Stomach smooth muscle (tissue), 2 donors: ENCODE measurements around the gene ACYP1.

ENCODE experiments used
- H3K27ac ChIP-seq: one replicate; pipeline ENCODE4 v1.7.0; 2013; ENCODE audit warnings: mild to moderate bottlenecking, low read length, inconsistent platforms
- H3K27me3 ChIP-seq, 2 donors: one replicate each; pipeline ENCODE4 v1.7.0; 2013; ENCODE audit warnings: low read length in 2 of 2; ENCODE audit not compliant: insufficient read depth in 2 of 2, control insufficient read depth in 1 of 2
- H3K36me3 ChIP-seq, 2 donors: one replicate each; pipeline ENCODE4 v1.7.0; 2013; ENCODE audit warnings: low read length in 2 of 2; ENCODE audit not compliant: control insufficient read depth in 2 of 2, insufficient read depth in 2 of 2
- H3K4me1 ChIP-seq: one replicate; pipeline ENCODE4 v1.7.0; 2013; ENCODE audit warnings: low read length; ENCODE audit not compliant: control insufficient read depth, insufficient read depth
- H3K4me3 ChIP-seq, 2 donors: one replicate each; pipeline ENCODE4 v1.7.0; 2013; ENCODE audit warnings: low read length in 2 of 2
- H3K9ac ChIP-seq, 2 donors: one replicate each; pipeline ENCODE4 v1.7.0; 2013; ENCODE audit warnings: low read length in 2 of 2, mild to moderate bottlenecking in 1 of 2
- H3K9me3 ChIP-seq, 2 donors: one replicate each; pipeline ENCODE4 v1.7.0; 2013; ENCODE audit warnings: low read length in 2 of 2; ENCODE audit not compliant: control insufficient read depth in 2 of 2
- donor health status: healthy.
- donor health status: Pancreatic carcinoma.

Gene ACYP1

DNA sequence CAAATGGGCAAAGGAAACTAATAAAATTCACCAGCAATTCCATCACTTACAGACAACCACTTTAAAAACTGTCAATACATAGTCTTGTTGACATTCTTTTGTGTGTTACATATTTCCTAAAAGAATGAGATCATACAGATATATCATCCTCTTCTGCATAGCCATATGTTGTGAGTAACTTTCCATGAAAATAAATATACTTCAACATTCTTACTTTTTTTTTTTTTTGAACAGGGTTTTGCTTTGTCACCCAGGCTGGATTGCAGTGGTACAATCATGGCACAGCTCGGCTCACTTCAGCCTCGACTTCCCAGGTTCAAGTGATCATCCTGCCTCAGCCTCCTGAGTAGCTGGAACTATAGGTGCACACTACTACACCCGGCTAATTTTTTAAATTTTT is 26.5 kb upstream of the ACYP1 start:
- no peak overlapping the region for H3K4me3 ChIP-seq
- no peaks in the 10 kb centered on the region for H3K27me3 ChIP-seq
- peaks cover 43 to 45% of the 10 kb centered on the region in 2 donors for H3K36me3 ChIP-seq

DNA sequence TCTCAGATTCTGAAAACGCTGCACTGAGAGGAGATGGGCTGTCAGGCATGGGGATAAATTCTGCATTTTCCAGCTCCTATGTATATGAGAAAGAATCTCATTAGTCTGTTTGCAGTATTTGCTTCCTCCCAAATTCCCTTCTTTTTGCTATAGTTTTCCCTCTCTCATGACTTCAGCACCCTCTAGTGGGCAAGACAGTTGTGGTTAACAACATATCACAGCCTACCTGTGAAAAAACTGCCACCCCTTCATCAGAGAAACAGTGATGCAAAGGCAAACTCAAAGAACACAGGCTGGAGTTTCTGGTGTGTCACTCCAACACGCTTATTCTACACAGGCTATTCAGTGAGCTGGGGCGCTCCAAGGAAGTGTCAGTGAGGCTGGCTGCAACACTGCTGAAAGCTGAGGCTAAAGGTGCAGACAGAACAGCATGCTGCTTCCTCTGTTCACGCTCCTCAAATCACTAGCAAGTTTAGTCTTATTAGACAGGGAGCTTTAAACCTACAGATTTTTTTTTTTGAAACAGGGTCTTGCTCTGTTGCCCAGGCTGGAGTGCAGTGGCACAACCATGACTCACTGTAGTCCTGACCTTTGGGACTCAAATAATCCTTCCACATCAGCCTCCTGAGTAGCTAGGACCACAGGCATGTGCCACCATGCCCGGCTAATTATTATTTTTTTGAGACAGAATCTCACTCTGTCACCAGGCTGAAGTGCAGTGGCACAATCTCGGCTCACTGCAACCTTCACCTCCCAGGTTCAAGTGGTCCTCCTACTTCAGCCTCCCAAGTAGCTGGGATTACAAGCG is 24.9 kb upstream of the ACYP1 start:
- no peaks in the 10 kb centered on the region for H3K4me1 ChIP-seq
- H3K27ac ChIP-seq = no peak overlapping the region
- H3K9me3 ChIP-seq = no peaks in the 10 kb centered on the region
- H3K9ac ChIP-seq = no peak overlapping the region
- no peak overlapping the region for H3K4me3 ChIP-seq
- H3K36me3 ChIP-seq = peaks cover 41 to 46% of the 10 kb centered on the region in 2 donors
- no peaks in the 10 kb centered on the region for H3K27me3 ChIP-seq

More for the DNA sequence above, 26.5 kb upstream of the ACYP1 start:
- no peak overlapping the region for H3K27ac ChIP-seq
- no peak overlapping the region for H3K9ac ChIP-seq
- no peaks in the 10 kb centered on the region for H3K9me3 ChIP-seq
- no peaks in the 10 kb centered on the region for H3K4me1 ChIP-seq

DNA sequence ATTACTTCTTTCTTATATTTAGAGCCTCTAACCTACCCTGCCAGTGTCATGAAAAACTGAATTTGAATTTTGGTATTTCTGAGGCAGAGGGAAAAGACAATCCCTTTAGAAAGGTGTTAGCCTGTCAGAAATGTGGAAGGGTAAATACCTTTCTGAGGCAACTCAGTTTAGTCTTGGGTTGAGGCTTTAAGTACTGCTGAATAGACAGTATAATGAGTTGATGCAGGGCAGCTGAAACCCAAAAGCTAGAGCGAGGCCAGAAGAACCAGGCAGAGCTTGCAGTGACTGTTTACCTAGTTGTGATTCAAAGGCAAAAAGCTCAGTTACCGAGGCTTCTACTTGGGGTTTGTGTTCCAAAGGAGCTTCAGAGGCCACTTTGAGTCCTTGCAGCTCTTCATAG is 24.3 kb upstream of the ACYP1 start:
- no peak overlapping the region for H3K27ac ChIP-seq
- no peaks in the 10 kb centered on the region for H3K4me1 ChIP-seq
- H3K9ac ChIP-seq = no peak overlapping the region
- H3K9me3 ChIP-seq = no peaks in the 10 kb centered on the region
- H3K36me3 ChIP-seq = peaks cover 38 to 50% of the 10 kb centered on the region in 2 donors
- H3K4me3 ChIP-seq = no peak overlapping the region
- no peaks in the 10 kb centered on the region for H3K27me3 ChIP-seq

DNA sequence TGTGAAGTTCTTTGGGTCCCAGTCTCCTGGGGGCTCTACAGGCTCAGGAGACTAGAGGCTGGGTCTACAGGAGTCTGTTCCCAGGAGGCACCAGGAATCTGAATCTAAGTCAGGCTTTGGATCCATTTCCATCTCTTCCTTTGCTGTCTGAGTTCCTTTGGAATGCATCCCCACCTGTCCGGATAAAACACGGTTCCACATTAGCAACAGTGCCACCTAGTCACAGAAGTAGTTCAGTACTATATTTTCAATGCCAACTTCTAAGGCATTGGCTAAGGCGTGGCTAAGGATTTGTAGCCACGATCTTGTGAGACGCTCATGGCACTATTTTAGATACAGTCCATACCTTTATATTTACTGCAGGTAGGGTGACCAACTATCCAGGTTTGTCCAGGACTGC is 20.7 kb upstream of the ACYP1 start:
- Histone ChIP-seq H3K4me1 (peaks cover 12% of the 10 kb centered on the region), H3K36me3 (peaks cover 30 to 41% of the 10 kb centered on the region in 2 donors), H3K9me3 (no peaks in the 10 kb centered on the region), H3K4me3 (no peak overlapping the region), H3K9ac (no peak overlapping the region), H3K27me3 (no peaks in the 10 kb centered on the region), H3K27ac (no peak overlapping the region)

DNA sequence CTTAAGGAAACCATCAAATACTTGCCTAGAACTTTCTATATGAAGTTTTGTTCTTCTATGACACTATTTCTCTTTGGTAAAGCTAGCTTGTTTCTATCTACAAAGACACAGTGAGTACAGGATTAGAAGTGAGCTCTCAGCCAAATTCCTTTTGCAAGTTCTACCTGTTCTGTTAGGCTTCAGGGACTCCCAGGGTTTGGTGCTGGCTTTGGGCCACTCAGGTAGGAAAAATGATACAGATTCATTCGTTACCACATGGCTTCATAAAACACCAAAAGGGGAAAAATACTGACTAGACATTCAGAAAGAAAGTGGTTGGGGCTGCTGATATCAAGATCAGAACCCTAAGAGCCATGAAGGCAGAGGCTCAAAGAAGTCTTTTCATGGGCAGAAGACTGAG is 19.4 kb upstream of the ACYP1 start:
- no peaks in the 10 kb centered on the region for H3K9me3 ChIP-seq
- no peaks in the 10 kb centered on the region for H3K27me3 ChIP-seq
- no peak overlapping the region for H3K27ac ChIP-seq
- H3K4me3 ChIP-seq = no peak overlapping the region
- H3K9ac ChIP-seq = peak overlapping the region in 1 of 2 donors; percentile 29
- peaks cover 12% of the 10 kb centered on the region for H3K4me1 ChIP-seq
- H3K36me3 ChIP-seq = peaks cover 29 to 35% of the 10 kb centered on the region in 2 donors

DNA sequence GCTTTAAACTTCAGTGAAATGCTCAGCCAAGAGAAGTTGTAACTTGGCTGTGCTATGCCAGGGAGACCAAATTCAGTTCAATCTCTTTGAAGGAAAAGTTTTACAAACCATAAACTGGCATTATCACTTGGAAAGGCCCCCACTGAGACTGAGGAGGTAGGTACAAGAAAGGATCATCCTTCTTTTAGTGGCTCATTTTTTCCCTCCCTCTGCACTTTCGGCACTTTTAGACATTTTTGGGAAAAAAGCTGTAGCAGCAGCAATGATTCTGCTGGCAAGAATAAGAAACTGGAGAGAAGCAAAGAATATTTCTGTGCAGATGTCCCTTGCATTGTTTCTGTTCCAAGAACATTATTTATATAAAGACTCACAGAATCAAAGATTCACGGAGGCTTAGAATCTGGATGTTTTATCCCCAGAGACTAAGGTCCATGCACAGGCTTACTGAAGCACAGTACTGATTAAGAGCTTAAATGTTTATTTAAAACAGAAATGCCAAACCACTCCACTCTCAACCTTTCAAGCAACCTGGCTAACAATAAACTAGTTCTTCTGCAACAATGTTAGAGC is 17.9 kb upstream of the ACYP1 start:
- peak overlapping the region; percentile 53 for H3K27ac ChIP-seq
- peaks cover 13 to 24% of the 10 kb centered on the region in 2 donors for H3K36me3 ChIP-seq
- H3K9me3 ChIP-seq = no peaks in the 10 kb centered on the region
- no peak overlapping the region for H3K9ac ChIP-seq
- no peak overlapping the region for H3K4me3 ChIP-seq
- H3K27me3 ChIP-seq = no peaks in the 10 kb centered on the region
- peaks cover 12% of the 10 kb centered on the region for H3K4me1 ChIP-seq

DNA sequence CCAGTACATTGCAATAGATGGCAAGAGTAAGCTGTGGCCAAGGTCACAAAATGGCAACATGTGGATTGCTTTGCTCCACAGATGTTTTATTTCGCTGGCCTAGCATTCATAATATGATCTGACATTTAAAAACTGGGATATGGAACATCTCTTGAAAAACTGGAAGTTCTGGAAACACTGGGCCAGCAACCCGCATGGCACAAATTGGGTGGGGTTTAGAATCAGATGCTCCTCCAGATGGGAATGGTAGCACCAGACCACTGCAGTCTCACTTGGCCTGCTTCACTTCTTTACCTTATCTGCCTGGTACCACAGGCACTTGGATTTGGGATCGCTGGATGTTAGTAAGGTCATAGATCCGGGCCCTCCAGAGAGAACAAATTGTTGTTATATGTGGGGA is 15.7 kb upstream of the ACYP1 start:
- H3K4me3 ChIP-seq = no peak overlapping the region
- H3K9ac ChIP-seq = no peak overlapping the region
- H3K27ac ChIP-seq = no peak overlapping the region
- H3K27me3 ChIP-seq = no peaks in the 10 kb centered on the region
- H3K4me1 ChIP-seq = peaks cover 12% of the 10 kb centered on the region
- H3K36me3 ChIP-seq = peaks cover 7 to 11% of the 10 kb centered on the region in 2 donors
- no peaks in the 10 kb centered on the region for H3K9me3 ChIP-seq

DNA sequence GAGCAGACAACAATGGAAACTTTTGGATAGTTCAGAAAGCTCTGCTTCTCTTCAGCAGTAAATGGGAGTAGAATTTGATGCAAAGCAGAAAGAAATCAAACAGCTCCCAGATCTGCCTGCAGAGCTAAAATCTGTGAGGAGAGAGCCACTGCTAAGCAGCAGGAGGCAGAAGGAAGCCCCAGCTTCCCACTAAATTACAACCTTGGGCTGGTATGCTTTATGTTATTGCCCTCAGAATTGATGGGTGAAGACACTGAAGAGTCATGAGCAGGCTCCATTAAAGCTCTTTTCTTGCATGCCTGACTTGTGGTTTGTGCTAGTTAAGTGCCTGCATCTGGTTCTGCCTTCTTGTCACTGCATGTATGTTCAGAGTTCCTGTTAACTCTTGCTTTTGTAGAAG is 14.0 kb upstream of the ACYP1 start:
- H3K27ac ChIP-seq = no peak overlapping the region
- no peak overlapping the region for H3K9ac ChIP-seq
- H3K4me1 ChIP-seq = peaks cover 12% of the 10 kb centered on the region
- H3K27me3 ChIP-seq = no peaks in the 10 kb centered on the region
- H3K36me3 ChIP-seq = no peaks in the 10 kb centered on the region
- no peaks in the 10 kb centered on the region for H3K9me3 ChIP-seq
- H3K4me3 ChIP-seq = no peak overlapping the region

DNA sequence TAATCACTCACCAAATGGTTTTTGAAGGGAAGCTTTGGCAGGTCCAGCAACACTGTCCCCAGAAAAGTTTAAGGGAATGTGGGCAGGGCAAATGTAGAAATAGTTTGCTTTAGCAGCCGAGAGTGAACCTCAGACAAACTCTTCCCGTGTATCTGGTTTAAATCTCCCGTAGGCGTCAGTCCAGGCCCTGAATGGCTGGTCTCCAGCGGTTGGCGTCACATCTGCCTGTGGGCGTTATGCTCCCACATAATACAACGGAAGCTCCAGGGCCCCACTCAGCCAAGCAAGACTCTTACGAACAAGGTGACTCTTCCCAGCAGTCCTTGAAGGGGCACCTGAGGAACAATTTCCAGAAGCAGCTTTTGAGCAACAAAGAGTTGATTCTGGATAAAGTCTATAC is 6.6 kb upstream of the ACYP1 start:
- no peaks in the 10 kb centered on the region for H3K36me3 ChIP-seq
- H3K27me3 ChIP-seq = no peaks in the 10 kb centered on the region
- H3K27ac ChIP-seq = peak overlapping the region; percentile 96
- peaks cover 28% of the 10 kb centered on the region for H3K4me1 ChIP-seq
- H3K4me3 ChIP-seq = peak overlapping the region; percentile 81 to 88
- no peaks in the 10 kb centered on the region for H3K9me3 ChIP-seq
- H3K9ac ChIP-seq = peak overlapping the region; percentile 86 to 90

DNA sequence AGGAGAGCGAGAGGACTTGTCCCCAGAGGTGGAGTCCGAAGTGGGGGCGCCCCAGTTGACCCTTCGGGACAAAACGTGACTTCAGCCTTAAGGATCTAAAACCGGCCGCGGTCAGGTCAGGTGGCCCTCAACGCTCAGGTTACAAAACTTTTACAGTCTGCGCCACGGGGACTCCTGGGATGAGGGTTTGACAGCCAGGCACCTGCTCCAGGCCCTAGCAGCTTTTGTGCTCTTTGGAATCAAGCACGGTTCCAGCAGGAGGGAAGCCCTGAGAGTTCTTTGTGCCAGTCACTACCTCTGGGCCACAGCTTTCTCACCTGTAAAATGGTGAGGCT is 6.0 kb upstream of the ACYP1 start:
- H3K9me3 ChIP-seq = no peaks in the 10 kb centered on the region
- no peaks in the 10 kb centered on the region for H3K36me3 ChIP-seq
- H3K4me3 ChIP-seq = peak overlapping the region; percentile 81 to 88
- H3K9ac ChIP-seq = peak overlapping the region; percentile 86 to 90
- H3K4me1 ChIP-seq = peaks cover 28% of the 10 kb centered on the region
- H3K27ac ChIP-seq = peak overlapping the region; percentile 96
- no peaks in the 10 kb centered on the region for H3K27me3 ChIP-seq
